Heart left ventricle (tissue), 16 donors: ENCODE data around the gene RTTN. TPM values are rescaled to one million over a fixed set of nuclear protein-coding genes. Genes with fewer than 3 reads are reported as not detected.
A peak's percentile ranks its signal among the peaks of the same experiment; 100 is the strongest.

ENCODE experiments used
- ATAC-seq, 4 donors: fragments of 200-7000 bp; cut with Tn5 transposase; one replicate each; pipeline ENCODE4 v1.9.1; 2020 to 2022; ENCODE audit warnings: moderate library complexity in 4 of 4, mild to moderate bottlenecking in 3 of 4, moderate number of reproducible peaks in 1 of 4
- DNase-seq, 5 donors: peaks; one replicate each; pipeline ENCODE4 v3.0.0-alpha.2; 2020
- H3K27ac ChIP-seq, 12 donors: fragments of 200-600 bp; sonication (generic) in 4 of 12; one replicate each; pipeline versions ENCODE4 v1.5.0 to v1.8.0; 2016 to 2022; ENCODE audit warnings: mild to moderate bottlenecking in 2 of 12
- H3K27me3 ChIP-seq, 9 donors: fragments of 200-600 bp; sonication (generic) in 2 of 9; one replicate each; pipeline versions ENCODE4 v1.5.1 to v1.8.0; 2016 to 2022; ENCODE audit warnings: mild to moderate bottlenecking in 3 of 9
- H3K36me3 ChIP-seq, 9 donors: fragments of 200-600 bp; sonication (generic) in 2 of 9; one replicate each; pipeline versions ENCODE4 v1.5.0 to v1.8.0; 2018 to 2022; ENCODE audit warnings: mild to moderate bottlenecking in 2 of 9
- H3K4me1 ChIP-seq, 12 donors: fragments of 200-600 bp; sonication (generic) in 4 of 12; one replicate each; pipeline versions ENCODE4 v1.5.0 to v1.8.0; 2016 to 2022; ENCODE audit warnings: mild to moderate bottlenecking in 3 of 12
- H3K4me3 ChIP-seq, 12 donors: fragments of 200-600 bp; sonication (generic) in 4 of 12; one replicate each; pipeline versions ENCODE4 v1.5.0 to v1.8.0; 2017 to 2022; ENCODE audit warnings: mild to moderate bottlenecking in 9 of 12, moderate library complexity in 4 of 12
- H3K9me3 ChIP-seq, 12 donors: fragments of 200-600 bp; sonication (generic) in 4 of 12; one replicate each; pipeline versions ENCODE4 v1.5.0 to v1.8.0; 2016 to 2022; ENCODE audit warnings: mild to moderate bottlenecking in 1 of 12
- POLR2A ChIP-seq, 2 donors: fragments of 450-650 bp; IDR thresholded peaks; one replicate each; pipeline ENCODE4 v1.6.1; 2017; ENCODE audit warnings: antibody characterized with exemption in 2 of 2, mild to moderate bottlenecking in 2 of 2, moderate library complexity in 2 of 2
- WGBS, 4 donors: extraction: QIAGEN DNeasy Blood & Tissue Kit in 2 of 4; methylation state at CpG; one replicate each; pipeline versions ENCODE4 v1.1.5 to v1.1.7; 2013 to 2018; 5-methylcytosine and 5-hydroxymethylcytosine counted together
- intact Hi-C, 10 donors: fragments of 100-400 bp; cut with DNase I; formaldehyde crosslinking; loops; one replicate each; pipeline versions ENCODE4 v1.11.1 to v1.14.2; 2022
- polyA plus RNA-seq, 2 donors: library from polyadenylated mRNA; stranded (reverse); fragments of 200-250 nt; gene quantifications; one replicate each; pipeline ENCODE4 v1.2.3, GENCODE V29; 2013
- total RNA-seq, 9 donors: library from RNA; depleted of rRNA in 2 of 9; stranded (reverse); fragments of >200 nt in 2 of 9; fragmentation: NEBNext Ultra II Directional in 3 of 9; extraction: Animal tissue kit (Norgen Biotek cat#: 25700) in 3 of 9; gene quantifications; one replicate each; pipeline versions ENCODE4 v1.1.0 to v1.2.4, GENCODE V29; 2016 to 2023
- TF ChIP-seq, protein P1 (sequence below), 12 donors: fragments of 200-600 bp; sonication (generic) in 4 of 12; IDR thresholded peaks; one replicate each; pipeline versions ENCODE4 v1.5.0 to v1.8.0; 2018 to 2022; ENCODE audit warnings: antibody characterized with exemption in 12 of 12, mild to moderate bottlenecking in 5 of 12
- donor health status: ischemic (EF 13 %, LVEDD 7.1; RV severe dilation, severe dysfunction).
- donor health status: healthy with polysubstance abuse.
- donor health status: DM: no; HTN: yes; CAD: no.
- donor health status: DM: no; HTN: no; CAD: no.
- donor health status: ischemic (EF 25% LVEDD 6.9; RV normal size, moderate dysfunction).
- donor health status: ischemic (EF 25% LVEDD 5.7; RV mildly dilated, moderate dysfunction).
- donor health status: healthy.
- donor health status: DM: yes; HTN: yes; CAD: no.
- donor health status: ischemic (EF 35%, LVEDD 5.7; RV mildly dilated, moderate dysfunction).
- donor health status: nonischemic (EF 11% LVEDD 7.7; RV severe dilation, severe dysfunction).
- donor health status: DM: yes; HTN: yes; CAD: no.
- donor health status: PGD.
- donor health status: ischemic (EF 29% LVEDD 5.4; RV normal size, mild dysfunction).
- donor health status: nonischemic (EF 23%, LVEDD 6.1; RV moderate dilation, normal function).

Gene RTTN
- total and polyA plus RNA-seq, 11 donors, result 5.8 to 14.3 (median 8.1) TPM

- 76 to 82% (median 80%) methylated on average over 1 of the region's 1 CpG for WGBS, 4 donors
- no peaks in the 10 kb centered on the region for H3K27me3 ChIP-seq
- H3K4me3 ChIP-seq, result no peak overlapping the region
- peak overlapping the region in 2 of 12 donors; percentile 3 to 42 for H3K27ac ChIP-seq
- ATAC-seq (peak in 1 of 4 donors; percentile 42), DNase-seq (no peak)
- H3K9me3 ChIP-seq, result no peaks in the 10 kb centered on the region
- TF ChIP-seq POLR2A (IDR thresholded peaks at IDR 0.05), result no peak
- TF ChIP-seq, protein P1, sequence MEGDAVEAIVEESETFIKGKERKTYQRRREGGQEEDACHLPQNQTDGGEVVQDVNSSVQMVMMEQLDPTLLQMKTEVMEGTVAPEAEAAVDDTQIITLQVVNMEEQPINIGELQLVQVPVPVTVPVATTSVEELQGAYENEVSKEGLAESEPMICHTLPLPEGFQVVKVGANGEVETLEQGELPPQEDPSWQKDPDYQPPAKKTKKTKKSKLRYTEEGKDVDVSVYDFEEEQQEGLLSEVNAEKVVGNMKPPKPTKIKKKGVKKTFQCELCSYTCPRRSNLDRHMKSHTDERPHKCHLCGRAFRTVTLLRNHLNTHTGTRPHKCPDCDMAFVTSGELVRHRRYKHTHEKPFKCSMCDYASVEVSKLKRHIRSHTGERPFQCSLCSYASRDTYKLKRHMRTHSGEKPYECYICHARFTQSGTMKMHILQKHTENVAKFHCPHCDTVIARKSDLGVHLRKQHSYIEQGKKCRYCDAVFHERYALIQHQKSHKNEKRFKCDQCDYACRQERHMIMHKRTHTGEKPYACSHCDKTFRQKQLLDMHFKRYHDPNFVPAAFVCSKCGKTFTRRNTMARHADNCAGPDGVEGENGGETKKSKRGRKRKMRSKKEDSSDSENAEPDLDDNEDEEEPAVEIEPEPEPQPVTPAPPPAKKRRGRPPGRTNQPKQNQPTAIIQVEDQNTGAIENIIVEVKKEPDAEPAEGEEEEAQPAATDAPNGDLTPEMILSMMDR (IDR thresholded peaks at IDR 0.05), result no peak
- peaks cover 0 to 36% (median 10%) of the 10 kb centered on the region in 9 donors for H3K36me3 ChIP-seq
- H3K4me1 ChIP-seq, result peaks cover 0 to 12% (median 9%) of the 10 kb centered on the region in 12 donors
- intact Hi-C loops, result no loop called here
Observed at GRCh38 chr18:70181015-70181414, 24.5 kb downstream of the RTTN start.

DNA sequence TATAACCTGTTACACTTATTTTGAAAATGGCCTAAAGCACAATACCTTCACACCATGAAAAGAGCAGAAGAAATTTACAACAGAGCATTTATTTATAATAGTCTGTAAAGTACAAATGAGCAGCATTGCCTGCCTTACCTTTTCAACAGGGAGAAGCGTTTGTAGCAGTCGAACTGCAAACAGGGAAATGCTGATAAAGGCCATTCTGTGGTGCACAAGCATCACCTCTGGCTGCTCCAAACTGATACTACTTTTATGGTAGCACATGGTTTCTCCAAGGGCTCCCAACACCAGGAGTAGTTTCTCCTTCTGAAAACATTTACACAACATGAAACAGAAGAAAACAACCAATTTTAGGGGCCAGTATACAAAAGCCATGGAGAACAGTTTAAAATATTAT lies 28.9 kb downstream of the RTTN start:
- intact Hi-C loops, result no loop called here
- WGBS, 4 donors, result 47 to 72% (median 51%) methylated on average over 2 of the region's 2 CpGs
- ATAC-seq, result no peak
- H3K27ac ChIP-seq, result no peak overlapping the region
- TF ChIP-seq, protein P1 (IDR thresholded peaks at IDR 0.05), result no peak
- TF ChIP-seq POLR2A (IDR thresholded peaks at IDR 0.05), result no peak
- no peaks in the 10 kb centered on the region for H3K9me3 ChIP-seq
- DNase-seq, result no peak
- H3K27me3 ChIP-seq, result no peaks in the 10 kb centered on the region
- H3K36me3 ChIP-seq, result peaks cover 0 to 27% (median 0%) of the 10 kb centered on the region in 9 donors
- H3K4me3 ChIP-seq, result no peak overlapping the region
- H3K4me1 ChIP-seq, result peaks cover 0 to 9% (median 2%) of the 10 kb centered on the region in 12 donors

DNA sequence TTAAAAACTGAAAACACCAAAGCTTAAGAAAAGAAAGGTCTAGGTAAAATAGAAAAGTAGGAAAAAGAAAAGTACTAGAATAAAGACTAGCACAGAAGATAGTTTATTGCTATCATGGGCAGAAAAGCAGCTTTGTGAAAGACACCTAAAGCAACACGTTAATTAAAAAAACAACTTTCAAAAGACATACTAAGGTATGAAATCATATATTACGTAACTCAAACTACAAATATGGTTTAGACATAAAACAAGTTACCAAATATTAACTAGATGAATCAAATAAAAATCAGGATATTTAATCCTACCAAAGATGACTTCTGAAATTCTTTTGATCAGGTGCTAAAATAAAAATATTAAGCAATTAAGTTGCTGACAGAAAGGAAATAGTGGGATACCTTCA lies 30.3 kb downstream of the RTTN start:
- Histone ChIP-seq H3K9me3 (no peaks in the 10 kb centered on the region), H3K4me1 (no peaks in the 10 kb centered on the region), H3K27me3 (no peaks in the 10 kb centered on the region), H3K4me3 (no peak overlapping the region), H3K27ac (no peak overlapping the region), H3K36me3 (peaks cover 0 to 27% (median 0%) of the 10 kb centered on the region in 9 donors)
- DNase-seq (no peak), ATAC-seq (no peak)
- TF ChIP-seq, protein P1 (IDR thresholded peaks at IDR 0.05), result no peak
- no peak for TF ChIP-seq POLR2A (IDR thresholded peaks at IDR 0.05)
- WGBS, 4 donors, result 93 to 98% (median 94%) methylated on average over 2 of the region's 2 CpGs
- intact Hi-C loops, result no loop called here

DNA sequence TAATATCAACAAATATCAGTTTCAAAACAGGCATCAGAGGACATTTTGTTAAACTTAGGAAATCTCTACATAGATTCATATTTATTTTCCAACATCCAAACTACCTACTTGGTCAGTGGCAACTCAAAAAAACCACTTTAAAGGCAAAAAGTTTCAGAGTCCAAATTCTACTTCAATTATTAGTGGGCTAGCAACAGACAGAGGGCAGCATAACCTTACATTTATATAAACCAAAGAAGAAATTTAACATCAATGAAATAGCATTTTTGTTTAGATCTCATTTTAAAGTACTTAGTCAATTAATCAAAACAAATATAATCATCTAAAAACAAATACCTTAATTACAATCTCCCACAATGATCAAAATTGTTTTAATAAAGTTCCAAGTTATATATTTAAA lies 33.3 kb downstream of the RTTN start:
- DNase-seq (no peak), ATAC-seq (no peak)
- Histone ChIP-seq H3K36me3 (peaks cover 0 to 21% (median 0%) of the 10 kb centered on the region in 9 donors), H3K27ac (no peak overlapping the region), H3K4me3 (no peak overlapping the region), H3K9me3 (no peaks in the 10 kb centered on the region), H3K4me1 (no peaks in the 10 kb centered on the region), H3K27me3 (no peaks in the 10 kb centered on the region)
- no peak for TF ChIP-seq POLR2A (IDR thresholded peaks at IDR 0.05)
- TF ChIP-seq, protein P1 (IDR thresholded peaks at IDR 0.05), result peak in 7 of 12 donors; percentile 8 to 42 (median 34)
- intact Hi-C loops, result loop anchor here in 1 of 10 donors (5.0 kb wide), 1 partner anchor 280 kb away; no protein-coding TSS in a partner anchor
